Esophagus squamous epithelium (tissue), 5 donors: Measurements from ENCODE around the gene ICAM2. TPM values are rescaled to one million over a fixed set of nuclear protein-coding genes. Genes with fewer than 3 reads are reported as not detected.

ENCODE experiments used
- DNase-seq: peaks from one replicate; lab custom pipeline; 2025; lab: John Stamatoyannopoulos, UW
- H3K27ac ChIP-seq, 4 donors: fragments of 200-600 bp; sonication (generic); one replicate each; pipeline ENCODE4 v1.5.1; 2016 to 2019; ENCODE audit warnings: mild to moderate bottlenecking in 1 of 4
- H3K27me3 ChIP-seq, 4 donors: fragments of 200-600 bp; sonication (generic); 1 replicate in 3 of 4; 2 replicates in 1 of 4; pipeline versions ENCODE4 v1.5.1 to v1.6.0; 2017 to 2021; ENCODE audit warnings: antibody characterized with exemption in 1 of 4
- H3K36me3 ChIP-seq, 3 donors: fragments of 200-600 bp; sonication (generic); one replicate each; pipeline ENCODE4 v1.5.1; 2016 to 2019
- H3K4me1 ChIP-seq, 3 donors: fragments of 200-600 bp; sonication (generic); one replicate each; pipeline ENCODE4 v1.5.1; 2017 to 2019
- H3K4me3 ChIP-seq, 4 donors: fragments of 200-600 bp; sonication (generic); 1 replicate in 3 of 4; 2 replicates in 1 of 4; pipeline ENCODE4 v1.5.1; 2016 to 2019; ENCODE audit warnings: mild to moderate bottlenecking in 2 of 4, moderate library complexity in 1 of 4
- H3K9me3 ChIP-seq, 3 donors: fragments of 200-600 bp; sonication (generic); one replicate each; pipeline ENCODE4 v1.5.1; 2016 to 2019
- POLR2A ChIP-seq, 4 donors: fragments of 450-650 bp; IDR thresholded peaks; one replicate each; pipeline ENCODE4 v1.6.1; 2017; ENCODE audit warnings: antibody characterized with exemption in 4 of 4, mild to moderate bottlenecking in 4 of 4, moderate library complexity in 3 of 4
- WGBS, 2 donors: methylation state at CpG; one replicate each; pipeline ENCODE4 v1.1.5; 2018; 5-methylcytosine and 5-hydroxymethylcytosine counted together
- intact Hi-C: fragments of 100-400 bp; cut with DNase I; formaldehyde crosslinking; loops from one replicate; pipeline ENCODE4 v1.15.0; 2022
- total RNA-seq, 4 donors: library from RNA; depleted of rRNA; stranded (reverse); fragments of >200 nt; gene quantifications; one replicate each; pipeline ENCODE4 v1.1.0, GENCODE V29; 2016
- TF ChIP-seq, protein P1 (sequence below), 6 experiments: fragments of 450-650 bp in 4 of 6; fragments of 200-600 bp in 2 of 6; sonication (generic) in 2 of 6; IDR thresholded peaks; one replicate each; pipeline ENCODE4 v1.5.1; 2016 to 2019; ENCODE audit warnings: antibody characterized with exemption in 6 of 6, mild to moderate bottlenecking in 4 of 6, moderate library complexity in 4 of 6
- donor health status: DM: yes; HTN: yes; CAD: no.

The ICAM2 gene
- total RNA-seq, 4 donors from 2014 or later = 2.8 to 28.8 (median 11.8) TPM; not detected in 1

- TF ChIP-seq POLR2A (IDR thresholded peaks at IDR 0.05) = no peak
- TF ChIP-seq, protein P1, sequence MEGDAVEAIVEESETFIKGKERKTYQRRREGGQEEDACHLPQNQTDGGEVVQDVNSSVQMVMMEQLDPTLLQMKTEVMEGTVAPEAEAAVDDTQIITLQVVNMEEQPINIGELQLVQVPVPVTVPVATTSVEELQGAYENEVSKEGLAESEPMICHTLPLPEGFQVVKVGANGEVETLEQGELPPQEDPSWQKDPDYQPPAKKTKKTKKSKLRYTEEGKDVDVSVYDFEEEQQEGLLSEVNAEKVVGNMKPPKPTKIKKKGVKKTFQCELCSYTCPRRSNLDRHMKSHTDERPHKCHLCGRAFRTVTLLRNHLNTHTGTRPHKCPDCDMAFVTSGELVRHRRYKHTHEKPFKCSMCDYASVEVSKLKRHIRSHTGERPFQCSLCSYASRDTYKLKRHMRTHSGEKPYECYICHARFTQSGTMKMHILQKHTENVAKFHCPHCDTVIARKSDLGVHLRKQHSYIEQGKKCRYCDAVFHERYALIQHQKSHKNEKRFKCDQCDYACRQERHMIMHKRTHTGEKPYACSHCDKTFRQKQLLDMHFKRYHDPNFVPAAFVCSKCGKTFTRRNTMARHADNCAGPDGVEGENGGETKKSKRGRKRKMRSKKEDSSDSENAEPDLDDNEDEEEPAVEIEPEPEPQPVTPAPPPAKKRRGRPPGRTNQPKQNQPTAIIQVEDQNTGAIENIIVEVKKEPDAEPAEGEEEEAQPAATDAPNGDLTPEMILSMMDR (IDR thresholded peaks at IDR 0.05) = no peak
- Histone ChIP-seq H3K4me1 (peaks cover 9 to 62% (median 24%) of the 10 kb centered on the region in 3 donors), H3K27ac (no peak overlapping the region), H3K9me3 (no peaks in the 10 kb centered on the region), H3K36me3 (no peaks in the 10 kb centered on the region), H3K27me3 (peaks cover 0 to 41% (median 0%) of the 10 kb centered on the region in 4 donors), H3K4me3 (no peak overlapping the region)
- 21 to 50% methylated on average over 1 to 3 of the region's 3 CpGs for WGBS, 2 donors
- intact Hi-C loops = no loop called here
- DNase-seq = no peak
These were observed 33.6 kb downstream of the ICAM2 start for GRCh38 chr17:63986821-63987220.

DNA sequence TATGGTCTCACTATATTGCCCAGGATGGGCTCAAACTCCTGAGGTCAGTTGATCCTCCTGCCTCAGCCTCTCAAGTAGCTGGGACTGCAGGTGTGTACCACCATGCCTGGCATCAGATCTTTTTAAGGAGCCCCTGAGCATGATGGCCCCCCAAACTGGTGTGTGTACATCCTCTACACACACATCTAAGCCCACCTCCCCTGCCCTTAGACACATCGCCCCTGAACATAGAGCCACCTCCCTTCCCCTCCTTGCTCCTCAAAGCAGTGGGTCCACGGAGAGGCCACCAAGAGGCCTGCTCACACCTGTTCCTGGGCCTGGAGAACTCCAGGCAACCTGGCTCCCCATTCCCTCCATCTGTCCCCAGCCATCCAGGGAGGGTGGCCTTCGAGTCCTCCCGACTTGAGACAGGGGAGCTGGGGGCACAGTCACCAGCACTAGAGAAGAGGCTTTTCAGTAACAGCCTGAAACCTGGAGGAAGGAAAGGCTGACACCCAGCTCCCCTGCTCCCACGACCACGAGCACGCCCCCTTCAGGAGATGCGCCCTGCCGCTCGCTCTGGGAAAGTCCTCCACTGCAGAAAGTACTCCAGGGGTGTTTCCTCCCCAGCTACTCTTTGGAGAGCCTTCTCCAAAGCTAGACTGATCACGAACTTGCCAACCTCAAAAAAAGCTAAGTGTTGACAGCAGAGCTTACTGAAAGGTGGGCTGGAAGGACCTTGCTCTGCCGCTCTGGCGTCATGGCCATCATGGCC is 34.9 kb downstream of the ICAM2 start:
- H3K4me1 ChIP-seq = peaks cover 8 to 66% (median 25%) of the 10 kb centered on the region in 3 donors
- intact Hi-C loops = no loop called here
- no peak for DNase-seq
- H3K36me3 ChIP-seq = no peaks in the 10 kb centered on the region
- no peak overlapping the region for H3K4me3 ChIP-seq
- no peaks in the 10 kb centered on the region for H3K9me3 ChIP-seq
- peaks cover 0 to 28% (median 0%) of the 10 kb centered on the region in 4 donors for H3K27me3 ChIP-seq
- WGBS, 2 donors = 92 to 100% methylated on average over 1 to 2 of the region's 13 CpGs
- no peak for TF ChIP-seq POLR2A (IDR thresholded peaks at IDR 0.05)
- TF ChIP-seq, protein P1 (IDR thresholded peaks at IDR 0.05) = no peak
- peak overlapping the region in 3 of 4 donors; percentile 23 to 86 (median 70) for H3K27ac ChIP-seq

- 53 to 66% methylated on average over 11 to 15 of the region's 16 CpGs for WGBS, 2 donors
- intact Hi-C loops = no loop called here
- no peaks in the 10 kb centered on the region for H3K36me3 ChIP-seq
- H3K27ac ChIP-seq = peak overlapping the region; percentile 40 to 86 (median 62)
- DNase-seq = no peak
- H3K9me3 ChIP-seq = no peaks in the 10 kb centered on the region
- peaks cover 0 to 21% (median 0%) of the 10 kb centered on the region in 4 donors for H3K27me3 ChIP-seq
- H3K4me1 ChIP-seq = peaks cover 7 to 71% (median 31%) of the 10 kb centered on the region in 3 donors
- H3K4me3 ChIP-seq = no peak overlapping the region
- TF ChIP-seq, protein P1 (IDR thresholded peaks at IDR 0.05) = no peak
- no peak for TF ChIP-seq POLR2A (IDR thresholded peaks at IDR 0.05)
These were observed 35.6 kb downstream of the ICAM2 start for GRCh38 chr17:63984651-63985386.

GRCh38 chr17:63984236-63984635 is 36.2 kb downstream of the ICAM2 start:
- H3K4me1 ChIP-seq = peaks cover 7 to 72% (median 31%) of the 10 kb centered on the region in 3 donors
- no peaks in the 10 kb centered on the region for H3K36me3 ChIP-seq
- intact Hi-C loops = no loop called here
- no peaks in the 10 kb centered on the region for H3K9me3 ChIP-seq
- DNase-seq = no peak
- no peak overlapping the region for H3K4me3 ChIP-seq
- no peak for TF ChIP-seq POLR2A (IDR thresholded peaks at IDR 0.05)
- TF ChIP-seq, protein P1 (IDR thresholded peaks at IDR 0.05) = no peak
- 68 to 70% methylated on average over 5 of the region's 5 CpGs for WGBS, 2 donors
- H3K27ac ChIP-seq = peak overlapping the region in 3 of 4 donors; percentile 40 to 86 (median 70)
- peaks cover 0 to 15% (median 0%) of the 10 kb centered on the region in 4 donors for H3K27me3 ChIP-seq
